Hindlimb muscle (tissue), 1 donor: ENCODE measurements around the gene NCKAP5. TPM values are rescaled to one million over a fixed set of nuclear protein-coding genes. Genes with fewer than 3 reads are reported as not detected.

Source experiments
- DNase-seq: peaks from one replicate; pipeline ENCODE4 v3.0.0-alpha.2; 2013
- polyA plus RNA-seq: library from polyadenylated mRNA; unstranded; fragments of 120-200 nt; gene quantifications from one replicate; pipeline ENCODE4 v1.2.1, GENCODE V29; 2013; ENCODE audit not compliant: insufficient read length

The NCKAP5 gene
- polyA plus RNA-seq, 1 donor = 4.7 TPM

DNA sequence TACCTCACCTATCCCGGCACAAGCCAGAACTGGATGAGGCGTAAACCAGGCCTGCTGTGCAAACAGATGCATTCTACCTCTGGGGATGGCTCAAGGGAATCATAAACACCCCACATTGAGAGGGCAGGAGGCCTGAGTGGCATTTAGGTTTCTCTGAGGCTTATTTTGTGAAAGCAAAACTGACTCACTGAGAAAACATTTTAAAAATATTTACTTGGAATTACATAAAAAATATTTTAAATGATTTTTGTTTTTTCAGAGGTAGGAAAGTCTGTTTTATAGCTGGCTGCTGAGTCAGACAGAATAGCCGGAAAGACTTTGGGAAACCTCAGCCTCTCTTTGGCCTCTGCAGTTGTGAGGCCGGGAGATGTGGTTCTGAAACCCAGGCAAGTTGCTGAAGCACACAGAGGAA, 244.1 kb downstream of the NCKAP5 start:
- DNase-seq = no peak

DNA sequence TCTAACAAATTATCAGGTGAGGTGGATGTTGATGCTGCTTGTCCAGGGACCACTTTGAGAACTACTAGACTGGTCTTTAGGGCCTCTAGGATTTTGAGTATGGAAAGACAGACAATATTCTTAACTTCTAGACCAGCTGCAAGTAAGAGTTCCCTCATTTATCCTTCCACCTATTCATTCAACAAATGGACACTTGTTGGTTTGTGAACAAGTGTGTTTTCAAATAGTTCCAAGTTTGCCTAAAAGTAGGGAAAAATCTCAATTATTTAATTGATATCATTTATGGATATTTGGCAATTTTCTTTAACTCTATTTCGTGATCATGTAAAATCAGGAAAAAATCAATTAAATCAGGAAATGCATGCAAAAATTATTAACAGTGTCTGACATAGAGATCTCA, 245.4 kb downstream of the NCKAP5 start:
- DNase-seq = no peak

DNA sequence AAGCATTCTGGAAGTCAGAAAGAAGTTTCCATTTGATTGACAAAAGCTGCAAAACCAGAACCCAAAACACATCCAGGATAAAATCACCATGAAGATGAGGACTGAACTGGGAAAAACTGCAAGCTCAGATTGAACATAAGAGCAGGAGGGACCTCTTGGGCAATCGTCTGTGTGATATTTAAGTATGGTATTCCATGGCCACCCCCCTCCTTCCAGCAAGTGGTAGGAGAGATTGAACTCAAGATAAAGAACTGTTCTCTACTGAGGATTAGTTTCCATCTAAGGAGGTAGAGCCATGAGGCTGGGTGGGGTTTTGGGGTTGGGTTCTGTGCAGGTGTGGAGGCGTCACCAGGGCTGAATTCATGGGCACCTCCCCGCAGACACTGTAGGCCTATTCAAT, 251.1 kb downstream of the NCKAP5 start:
- DNase-seq = no peak

DNA sequence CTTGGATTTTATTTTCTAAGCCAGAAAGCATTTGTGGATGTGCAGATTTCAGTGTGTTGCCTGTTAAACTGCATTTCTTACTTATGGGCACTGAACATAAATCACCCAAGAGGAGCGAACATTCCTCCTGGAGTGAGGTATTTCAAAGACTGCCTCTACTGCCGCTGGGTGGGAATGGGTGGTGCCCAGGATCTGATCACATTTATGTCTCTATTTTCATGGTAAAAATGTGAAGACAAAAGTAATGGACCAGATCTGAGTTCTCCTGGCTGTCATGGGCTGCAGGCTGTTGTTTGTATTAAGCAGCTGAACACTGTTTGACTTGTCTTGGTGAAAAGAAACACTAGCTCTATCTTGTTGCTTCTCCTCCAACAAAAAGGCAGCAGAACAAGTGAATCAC, 251.7 kb downstream of the NCKAP5 start:
- DNase-seq = no peak

DNA sequence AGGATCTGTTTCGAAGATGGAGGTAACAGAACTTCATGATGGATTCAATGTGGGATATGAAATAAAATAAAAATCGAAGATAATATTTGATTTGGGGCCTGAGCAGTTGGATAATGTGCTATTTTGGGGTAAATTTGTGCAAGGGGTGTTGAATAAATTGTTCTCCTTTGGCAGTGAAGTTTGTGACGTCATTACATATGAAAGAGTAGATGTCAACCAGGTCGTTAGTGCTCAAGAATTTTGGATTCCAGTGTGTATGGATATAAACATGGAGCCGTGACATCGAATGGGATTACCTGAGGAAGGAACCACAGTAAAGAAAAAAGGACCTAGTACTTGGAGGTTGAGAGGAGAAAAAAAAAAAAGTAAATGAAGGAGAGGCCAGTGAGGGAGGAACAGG, 253.0 kb downstream of the NCKAP5 start:
- no peak for DNase-seq

DNA sequence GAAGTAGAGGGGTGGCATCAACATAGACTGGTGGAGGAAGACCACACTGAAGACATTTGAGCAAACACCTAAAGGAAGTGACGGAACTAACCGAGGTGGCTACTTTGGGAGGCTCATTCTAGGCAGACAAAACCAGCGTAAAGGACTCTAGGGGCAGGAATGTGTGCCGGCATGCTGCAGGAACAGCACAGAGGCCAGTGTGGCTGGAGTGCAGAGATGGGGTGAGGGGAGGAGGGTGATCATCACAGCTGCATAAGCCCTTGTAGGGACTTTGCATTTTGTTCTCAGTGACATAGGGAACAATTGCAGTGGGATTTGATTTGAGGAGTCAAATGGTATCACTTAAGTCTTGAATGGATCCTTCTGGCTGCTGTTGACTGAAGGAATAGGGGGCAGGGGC, 253.5 kb downstream of the NCKAP5 start:
- DNase-seq = no peak

DNA sequence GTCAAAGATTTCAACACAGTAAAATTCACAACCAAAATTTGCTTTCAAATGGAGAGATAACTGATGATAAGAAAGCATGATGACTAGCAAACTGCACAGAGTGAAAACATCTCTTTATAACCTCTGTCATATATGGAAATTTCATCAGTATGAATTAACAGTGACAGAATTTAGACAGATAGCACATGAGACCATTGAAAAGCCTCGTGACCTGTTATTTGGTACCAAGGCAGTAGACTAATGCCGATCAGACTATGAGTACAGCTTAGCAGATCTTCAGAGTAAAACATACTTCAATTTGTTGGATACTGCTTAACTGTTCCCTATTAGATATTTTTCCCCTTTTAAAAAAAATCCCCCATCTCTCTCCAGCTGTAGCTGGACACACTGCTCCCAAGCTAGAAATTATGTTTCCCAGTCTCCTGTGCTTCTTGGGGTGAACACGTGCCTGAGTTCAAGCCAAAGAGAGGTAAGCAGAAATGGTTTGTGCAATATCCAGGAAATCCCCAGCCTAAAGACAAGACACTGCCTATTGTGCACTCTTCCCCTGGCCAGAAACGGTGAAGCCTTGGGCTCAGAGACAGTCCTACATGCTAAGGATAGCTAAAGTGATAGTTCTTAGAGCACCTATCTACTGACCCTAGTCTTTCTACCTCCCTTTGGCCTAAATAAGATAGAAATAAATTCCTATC, 256.1 kb downstream of the NCKAP5 start:
- DNase-seq = no peak

DNA sequence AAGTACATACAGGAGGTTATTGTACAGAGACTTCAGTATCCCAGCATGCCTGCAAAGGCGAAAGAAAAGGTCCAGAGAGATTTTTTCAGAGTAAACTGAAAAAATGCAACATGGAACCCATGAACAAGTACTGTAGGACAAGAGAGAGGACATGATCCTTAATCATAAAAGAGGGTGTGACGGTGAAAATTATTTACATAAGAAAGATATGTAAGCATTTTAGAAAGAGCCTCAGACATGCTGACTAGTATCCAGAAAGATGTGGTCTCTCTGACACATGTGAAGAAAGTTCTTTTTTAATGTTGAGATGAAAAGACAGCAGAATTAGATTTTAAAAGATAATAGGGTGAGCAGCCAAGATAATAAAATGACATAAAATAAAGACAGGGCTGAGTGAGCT, 262.0 kb downstream of the NCKAP5 start:
- DNase-seq = no peak

DNA sequence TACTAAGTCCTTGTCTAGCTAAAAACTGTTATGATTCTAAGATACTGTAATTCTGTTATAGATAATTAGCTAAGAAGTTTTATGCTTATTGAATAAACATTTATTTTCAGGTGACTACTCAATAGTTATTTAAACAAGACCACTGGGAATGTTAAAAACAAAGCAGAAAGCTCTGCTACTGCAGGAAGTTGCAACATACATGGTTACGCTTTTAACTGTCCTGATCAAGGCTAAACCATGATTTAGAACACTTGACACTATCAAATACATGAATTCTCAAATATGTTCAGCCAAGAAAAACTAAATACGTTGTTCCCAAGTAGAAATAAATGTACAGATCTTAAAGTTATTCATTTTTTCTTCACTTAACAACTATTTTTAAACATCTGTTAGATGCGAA, 263.9 kb downstream of the NCKAP5 start:
- no peak for DNase-seq

DNA sequence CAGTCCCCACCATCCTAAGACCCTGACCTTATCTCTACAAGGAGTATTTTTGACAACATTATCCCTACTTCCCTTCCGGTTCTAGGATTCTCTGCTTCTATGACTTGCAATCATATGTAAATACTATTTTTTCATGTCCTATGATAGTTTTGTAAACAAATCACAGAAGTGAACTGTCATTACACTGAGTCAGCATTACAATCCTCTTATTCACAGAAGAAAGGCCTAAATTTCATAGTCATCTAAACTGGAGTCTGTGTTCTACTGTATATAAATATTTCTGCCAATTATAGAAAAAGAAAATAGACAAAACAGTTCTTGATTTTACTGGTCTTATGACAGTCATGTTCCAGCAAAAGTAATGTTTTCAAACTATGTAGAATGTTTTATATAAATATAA, 265.1 kb downstream of the NCKAP5 start:
- DNase-seq = no peak

DNA sequence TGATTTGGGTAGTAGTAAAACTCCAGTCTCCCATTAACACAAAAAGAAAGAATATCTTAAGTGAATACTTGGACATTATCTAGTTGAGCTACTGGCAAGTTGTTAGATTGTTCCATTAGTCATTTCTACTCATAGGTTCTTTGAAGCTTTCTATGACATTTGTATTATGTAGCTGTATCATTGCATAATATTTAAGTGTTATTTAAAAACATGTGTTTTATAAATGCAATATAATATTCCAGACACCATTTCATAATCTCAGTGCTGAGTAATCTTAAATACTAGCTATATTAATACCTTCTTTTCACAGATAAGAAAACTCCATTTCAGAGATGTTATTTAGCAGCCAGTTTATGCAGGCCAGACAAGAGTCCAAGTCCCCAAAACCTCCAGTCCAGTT, 271.9 kb downstream of the NCKAP5 start:
- DNase-seq = no peak

DNA sequence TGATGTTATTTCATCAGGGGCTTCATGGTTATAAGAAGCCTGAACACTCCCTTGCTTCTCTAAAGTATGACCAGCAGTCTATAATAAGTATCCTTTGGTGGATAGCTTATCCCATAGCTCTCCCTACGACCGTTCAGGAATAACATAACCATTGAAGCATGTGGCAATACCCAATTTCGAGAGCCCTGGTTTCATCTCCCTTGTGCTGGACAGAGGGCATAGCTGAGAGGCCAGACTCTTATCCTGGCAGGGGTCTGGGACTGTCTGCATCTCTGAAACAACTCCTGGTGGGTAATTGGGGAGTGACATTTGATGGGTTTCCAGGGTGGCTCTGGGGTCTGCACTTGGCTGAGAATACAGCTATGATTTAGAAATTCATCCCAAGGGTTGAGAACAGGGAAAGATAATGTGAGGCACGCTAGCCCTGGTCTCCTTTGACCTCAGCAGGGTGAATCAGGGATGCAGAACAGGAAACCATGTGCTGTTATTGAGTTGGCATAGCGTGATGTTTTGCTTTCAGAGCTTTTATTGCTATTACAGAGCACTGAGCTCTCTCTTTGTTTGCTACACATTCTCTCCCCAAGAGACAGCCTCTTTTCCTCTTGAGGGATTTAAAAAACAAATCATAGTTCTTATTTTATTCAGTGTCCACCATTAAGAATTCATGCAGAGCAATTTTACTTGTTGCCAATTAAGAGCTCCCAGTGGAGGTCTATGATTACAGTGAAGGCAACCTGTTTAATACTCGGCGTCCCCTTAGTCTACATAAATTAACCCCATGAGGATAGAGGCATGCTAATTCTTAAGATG, 274.5 kb downstream of the NCKAP5 start:
- DNase-seq = no peak

DNA sequence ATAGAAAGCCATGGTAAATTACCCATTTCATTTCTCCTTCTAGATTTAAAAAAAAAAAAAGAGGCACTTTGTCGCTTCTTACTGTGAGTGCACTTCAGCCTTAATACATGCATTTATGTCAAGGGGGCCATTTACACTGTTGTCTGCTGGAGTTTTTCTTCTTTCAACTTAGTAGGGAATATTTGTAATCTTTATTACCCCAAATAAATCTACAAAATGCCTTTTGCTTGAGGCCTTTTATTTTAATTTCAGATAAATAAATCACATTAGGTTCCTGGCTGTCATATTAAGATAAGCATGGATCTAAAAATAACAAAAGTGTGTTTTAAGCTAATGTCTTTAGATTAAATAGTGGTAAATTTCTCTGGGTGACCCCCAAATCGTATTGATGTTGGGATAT, 276.0 kb downstream of the NCKAP5 start:
- no peak for DNase-seq

DNA sequence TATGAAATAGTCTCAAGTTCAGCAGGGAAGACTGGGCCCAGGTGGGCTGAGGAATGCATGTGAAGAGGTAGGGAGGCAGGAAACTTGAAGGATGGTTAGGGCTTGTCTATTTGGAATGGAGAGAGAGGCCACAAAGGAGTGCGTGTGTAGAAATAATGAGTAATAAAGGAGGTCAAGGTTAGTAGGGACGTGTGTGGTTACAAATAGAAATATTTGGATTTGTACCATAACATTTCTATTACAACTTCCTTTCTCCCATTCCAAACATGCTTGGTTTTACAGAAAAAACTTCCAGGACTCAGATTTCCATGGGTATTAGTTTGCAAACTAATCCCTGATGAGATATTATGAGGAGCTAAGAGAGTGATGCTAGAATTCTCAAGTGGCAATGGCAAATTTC, 280.6 kb downstream of the NCKAP5 start:
- DNase-seq = no peak

DNA sequence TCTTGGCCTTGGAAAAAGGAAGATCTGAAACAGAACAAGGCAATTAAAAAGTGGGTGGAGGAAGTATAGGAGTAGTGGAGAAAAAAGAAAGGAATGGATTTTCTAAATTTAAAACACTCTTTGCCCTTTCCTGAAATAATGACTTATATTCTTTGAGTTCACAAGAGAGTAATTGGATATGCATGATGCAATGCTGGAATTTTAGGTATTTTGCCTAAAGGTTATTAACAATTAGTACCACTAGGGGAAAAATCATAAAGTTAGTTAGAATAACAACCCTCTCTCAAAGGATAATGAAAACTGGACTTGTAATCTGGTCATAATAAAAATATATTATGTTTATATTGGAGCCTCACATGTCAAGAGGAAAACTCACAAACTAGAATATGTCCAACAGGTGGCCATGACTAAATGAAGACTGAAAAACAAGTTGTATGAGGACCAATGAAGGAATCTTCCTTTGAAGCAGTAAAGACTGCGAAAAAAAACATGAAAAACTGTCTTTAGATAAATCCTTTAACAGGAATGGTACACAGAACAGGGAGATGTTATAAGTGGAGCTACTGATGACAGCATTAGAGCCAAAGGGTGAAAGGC, 281.8 kb downstream of the NCKAP5 start:
- DNase-seq = no peak

DNA sequence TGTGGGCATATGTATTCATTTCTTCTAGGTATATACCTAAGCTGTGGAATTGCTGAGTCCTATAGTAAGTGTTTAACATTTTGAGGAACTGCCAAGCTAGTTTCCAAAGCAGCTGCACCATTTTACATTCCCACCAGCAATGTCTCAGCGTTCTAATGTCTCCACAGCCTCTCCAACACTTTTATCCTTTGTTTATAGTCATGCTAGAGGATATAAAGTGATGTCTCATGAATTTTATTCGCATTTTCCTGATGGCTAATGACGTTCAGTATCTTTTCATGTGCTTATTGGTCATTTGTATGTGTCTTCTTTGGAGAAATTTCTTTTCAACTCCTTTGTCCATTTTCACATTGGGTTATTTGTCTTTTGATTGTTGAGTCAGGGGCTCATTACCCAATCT, 295.2 kb downstream of the NCKAP5 start:
- no peak for DNase-seq

DNA sequence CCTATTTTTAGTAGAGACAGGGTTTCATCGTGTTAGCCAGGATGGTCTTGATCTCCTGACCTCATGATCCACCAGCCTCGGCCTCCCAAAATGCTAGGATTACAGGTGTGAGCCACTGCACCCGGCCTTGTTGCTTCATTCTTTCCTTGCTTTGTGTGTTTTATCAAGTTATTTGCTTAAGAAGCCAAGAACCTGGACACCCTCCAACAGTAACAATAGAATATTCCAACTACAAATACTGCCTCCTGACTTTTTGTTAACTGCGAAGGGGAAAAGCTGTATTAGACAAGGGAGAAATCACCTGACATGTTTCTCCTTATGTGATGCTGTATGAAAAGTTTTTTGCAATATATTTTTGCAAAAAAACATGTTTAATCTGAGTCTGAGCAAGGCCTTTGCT, 297.2 kb downstream of the NCKAP5 start:
- no peak for DNase-seq

DNA sequence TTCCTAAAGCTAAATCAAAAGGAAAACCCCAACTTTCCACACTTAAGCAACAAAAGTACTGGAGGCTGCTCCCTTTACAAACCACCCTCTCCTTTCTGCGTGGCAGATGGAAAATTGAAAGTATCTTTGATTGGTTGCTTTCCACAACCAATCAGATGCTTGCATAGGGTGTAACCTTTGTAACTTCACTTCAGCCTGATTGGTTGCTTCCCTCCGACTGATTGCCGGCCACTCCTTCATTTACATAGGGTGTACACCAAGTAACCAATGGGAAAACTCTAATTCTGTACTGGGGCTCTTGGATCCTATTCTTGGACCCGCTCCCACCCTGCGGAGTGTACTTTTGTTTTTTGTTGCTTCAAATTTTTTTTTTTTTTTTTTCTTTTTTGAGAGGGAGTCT, 297.7 kb downstream of the NCKAP5 start:
- no peak for DNase-seq

DNA sequence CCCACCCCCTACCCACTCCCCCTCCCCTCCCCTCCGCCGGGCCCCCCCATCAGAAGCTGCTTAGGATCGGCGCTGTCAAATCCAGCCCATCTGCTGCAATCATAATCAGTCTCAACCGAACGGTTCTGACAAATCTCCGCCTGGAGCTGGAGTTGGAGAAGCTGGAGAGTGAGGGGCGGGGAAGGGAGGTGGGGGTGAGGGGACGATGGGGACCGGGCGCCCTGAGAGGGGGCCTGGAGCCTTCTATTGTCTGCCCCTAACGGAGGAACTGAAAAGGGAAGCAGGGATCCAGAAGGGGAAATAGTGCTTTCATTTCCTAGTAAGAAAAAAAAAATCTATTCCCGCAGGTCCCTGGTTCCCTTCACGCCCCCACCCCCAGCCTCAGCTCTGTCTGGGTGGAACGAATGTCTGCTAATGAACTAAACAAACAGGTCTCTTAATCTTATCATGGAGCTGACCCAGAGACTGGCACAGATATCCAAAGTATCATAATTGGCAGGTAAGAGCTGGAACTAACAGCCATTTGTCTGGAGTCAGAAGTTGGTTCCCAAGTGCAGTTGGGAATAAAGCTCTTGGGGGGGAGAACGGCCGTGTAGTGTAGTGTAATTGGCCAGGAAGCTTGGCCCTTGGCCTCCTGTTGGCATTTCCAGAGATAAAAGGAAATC, 301.2 kb downstream of the NCKAP5 start:
- DNase-seq = no peak

DNA sequence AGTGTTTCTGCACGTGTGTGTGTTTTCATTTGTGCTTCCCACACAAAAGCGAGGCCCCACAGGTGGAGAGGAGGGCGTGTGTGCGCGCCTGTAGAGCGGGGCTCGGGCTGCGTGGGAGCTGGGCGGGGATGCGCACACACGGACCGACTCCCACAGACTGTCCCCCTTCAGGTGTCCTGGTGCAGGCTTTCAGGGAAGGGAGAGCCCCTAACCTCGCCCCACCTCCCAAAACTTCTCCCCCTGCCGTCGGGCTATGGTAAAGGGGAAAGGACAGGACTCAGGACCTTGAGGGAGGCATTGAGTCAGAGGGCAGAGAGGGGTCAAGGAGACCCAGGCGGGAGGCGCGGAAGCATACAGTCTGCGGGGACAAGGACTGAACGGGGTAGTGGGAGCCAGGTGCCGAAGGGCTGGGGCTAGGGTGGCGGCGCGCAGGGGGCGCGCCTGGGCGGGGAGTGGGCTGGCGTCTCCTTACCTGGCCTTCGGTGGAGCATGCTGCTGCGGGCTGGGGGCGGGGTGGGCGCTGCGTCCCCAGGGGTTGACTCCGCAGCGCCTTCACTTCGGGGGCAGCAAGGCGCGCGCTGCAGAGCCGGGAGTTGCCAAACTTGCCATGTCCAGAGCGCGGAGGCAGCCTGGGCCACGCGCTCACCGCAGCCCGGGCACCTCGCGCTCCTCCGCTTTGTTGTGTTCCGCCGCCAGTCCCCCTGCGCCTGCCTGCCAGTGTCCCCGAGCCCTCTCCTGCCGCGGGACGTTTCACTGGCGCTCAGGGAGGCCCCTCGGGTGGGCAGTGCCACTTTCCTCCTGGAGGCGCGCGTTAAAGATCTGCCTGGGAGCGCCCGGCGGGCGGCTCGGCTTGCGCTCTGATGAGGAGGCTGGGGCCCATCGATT, 302.0 kb downstream of the NCKAP5 start:
- DNase-seq = no peak

DNA sequence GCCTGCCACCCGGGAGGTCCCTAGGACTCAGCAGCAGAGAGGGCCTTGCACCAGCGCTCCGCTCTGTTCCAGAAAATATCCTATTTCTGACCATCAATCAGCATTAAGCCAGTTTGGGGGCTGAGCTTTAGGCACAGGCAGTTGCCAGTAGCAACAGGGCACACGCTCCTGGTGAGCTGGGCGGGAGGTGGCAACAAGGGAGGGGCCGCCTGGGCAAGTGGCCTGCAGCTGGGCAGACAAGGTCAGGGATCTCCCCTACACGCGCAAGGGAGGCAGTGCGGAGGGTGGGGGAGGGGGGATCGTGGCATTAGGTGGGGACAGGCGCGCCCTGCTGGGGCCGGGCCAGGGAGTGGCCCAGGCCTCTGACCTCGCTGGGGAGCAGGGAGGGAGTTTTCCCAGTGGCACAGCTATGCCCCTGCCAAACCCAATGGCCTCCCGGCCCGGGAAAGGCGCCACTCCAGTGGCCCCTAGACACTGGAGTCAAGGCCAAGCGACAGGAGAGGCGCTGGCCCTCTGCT, 302.8 kb downstream of the NCKAP5 start:
- no peak for DNase-seq

DNA sequence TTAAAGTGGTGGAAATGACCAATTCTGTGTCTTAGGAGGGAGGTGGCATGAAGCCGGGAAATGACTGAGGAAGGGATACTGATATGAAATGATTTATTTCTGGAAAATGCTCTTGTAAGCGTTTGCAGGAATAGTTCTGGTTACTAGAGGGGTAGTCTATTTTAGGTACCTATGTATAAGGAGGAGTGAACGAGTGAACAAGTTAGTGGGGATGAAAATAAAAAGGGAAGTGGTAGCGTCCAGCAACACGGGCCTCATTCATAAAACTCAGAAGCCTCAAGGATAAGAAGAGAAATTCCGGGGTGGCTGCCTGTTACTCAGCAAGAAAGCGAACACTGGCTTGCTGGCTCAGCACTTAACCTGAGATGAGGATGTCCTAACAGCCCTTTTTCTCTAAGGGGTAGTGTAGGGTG, 303.3 kb downstream of the NCKAP5 start:
- no peak for DNase-seq
